SK-N-MC (cell line): Measurements from ENCODE around the gene FZD2.
"Not testable (repeated sequence)": the region's sequence is repeated elsewhere in the genome, so short reads cannot be mapped to it uniquely, and the experiment has no call there.

Experiments
- DNase-seq: peaks from one replicate; pipeline ENCODE4 v3.0.0-alpha.2; 2011; ENCODE audit warnings: low read depth, low spot score
- H3K27ac ChIP-seq: fragments of 200-600 bp; sonication (generic); 2 replicates; pipeline ENCODE4 v1.5.1; 2016; ENCODE audit warnings: mixed run types
- H3K36me3 ChIP-seq: fragments of 200-600 bp; sonication (generic); 2 replicates; pipeline ENCODE4 v1.6.1; 2017; ENCODE audit warnings: antibody characterized with exemption, low read length, mixed read lengths; ENCODE audit not compliant: insufficient read depth
- H3K4me3 ChIP-seq: fragments of 200-600 bp; sonication (generic); 2 replicates; pipeline ENCODE4 v1.5.1; 2016
- H3K9ac ChIP-seq: fragments of 200-600 bp; sonication (generic); 2 replicates; pipeline ENCODE4 v1.8.0; 2017; ENCODE audit warnings: mixed run types, mixed read lengths; ENCODE audit not compliant: insufficient read length
- H3K9me3 ChIP-seq: fragments of 200-600 bp; sonication (generic); 2 replicates; pipeline ENCODE4 v1.6.1; 2017; ENCODE audit warnings: low read depth, mild to moderate bottlenecking, antibody characterized with exemption, low read length, moderate library complexity, mixed read lengths
- EZH2 ChIP-seq: fragments of 200-600 bp; sonication (generic); IDR thresholded peaks from one replicate; pipeline ENCODE4 v1.6.1; 2017; ENCODE audit warnings: antibody characterized with exemption
- FOXP2 ChIP-seq: optimal IDR thresholded peaks from 2 replicates; pipeline ENCODE3; 2011; ENCODE audit warnings: mild to moderate bottlenecking, moderate library complexity; ENCODE audit not compliant: insufficient read depth; ENCODE audit errors: extremely low read length, control extremely low read depth
- POLR2AphosphoS5 ChIP-seq: IDR thresholded peaks from 2 replicates; pipeline ENCODE4 v1.6.1; 2012; ENCODE audit warnings: mild to moderate bottlenecking, low read depth, low read length, borderline replicate concordance

The FZD2 gene

DNA sequence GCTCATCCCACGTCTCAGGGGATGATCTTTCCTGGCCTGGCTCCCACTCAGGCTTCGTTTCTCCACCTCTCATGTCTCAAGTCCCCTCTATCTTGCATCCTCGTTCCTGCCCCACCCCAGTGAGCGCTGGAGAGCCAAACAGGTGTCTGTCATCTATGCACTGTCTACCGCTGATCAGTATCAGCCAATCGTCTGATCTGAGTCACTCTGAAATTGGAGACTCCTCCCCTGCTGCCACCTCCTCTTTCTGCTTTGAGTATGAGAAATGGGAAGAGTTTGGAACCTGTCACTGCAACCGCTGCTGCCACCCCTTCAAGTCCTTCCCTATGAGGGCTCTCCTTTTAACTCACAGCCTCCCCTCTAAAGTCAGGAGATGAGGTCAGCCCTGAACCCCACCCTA is 28.0 kb downstream of the FZD2 start:
- H3K9me3 ChIP-seq, result no peaks in the 10 kb centered on the region

DNA sequence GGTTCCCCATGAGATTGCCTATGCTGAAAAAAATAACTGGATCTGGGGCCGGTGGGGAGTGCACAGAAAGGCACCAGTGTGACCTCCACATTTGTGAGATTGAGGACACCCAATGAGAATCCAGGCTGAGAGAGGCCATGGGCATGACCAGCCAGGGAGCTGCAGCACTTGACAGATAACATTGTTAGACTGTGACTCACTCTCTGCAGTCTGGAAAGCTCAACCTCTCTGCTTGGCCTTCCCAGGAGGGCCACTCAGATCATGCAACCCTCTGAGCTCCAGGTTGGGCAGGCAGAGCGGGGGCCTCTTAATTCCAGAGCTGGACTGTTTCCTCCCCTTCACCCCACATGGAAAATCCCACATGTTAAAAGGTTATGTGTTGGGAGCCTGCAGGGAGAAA is 30.1 kb downstream of the FZD2 start:
- Histone ChIP-seq H3K9ac (no peak overlapping the region), H3K27ac (no peak overlapping the region), H3K9me3 (no peaks in the 10 kb centered on the region), H3K4me3 (no peak overlapping the region), H3K36me3 (no peaks in the 10 kb centered on the region)
- no peak for DNase-seq
- TF ChIP-seq EZH2 (no peak), POLR2AphosphoS5 (no peak), FOXP2 (no peak)

More for the DNA sequence above, 28.0 kb downstream of the FZD2 start:
- H3K36me3 ChIP-seq, result no peaks in the 10 kb centered on the region
- no peak overlapping the region for H3K27ac ChIP-seq
- no peak overlapping the region for H3K4me3 ChIP-seq
- TF ChIP-seq FOXP2 (no peak), EZH2 (no peak), POLR2AphosphoS5 (no peak)
- H3K9ac ChIP-seq, result no peak overlapping the region
- no peak for DNase-seq

DNA sequence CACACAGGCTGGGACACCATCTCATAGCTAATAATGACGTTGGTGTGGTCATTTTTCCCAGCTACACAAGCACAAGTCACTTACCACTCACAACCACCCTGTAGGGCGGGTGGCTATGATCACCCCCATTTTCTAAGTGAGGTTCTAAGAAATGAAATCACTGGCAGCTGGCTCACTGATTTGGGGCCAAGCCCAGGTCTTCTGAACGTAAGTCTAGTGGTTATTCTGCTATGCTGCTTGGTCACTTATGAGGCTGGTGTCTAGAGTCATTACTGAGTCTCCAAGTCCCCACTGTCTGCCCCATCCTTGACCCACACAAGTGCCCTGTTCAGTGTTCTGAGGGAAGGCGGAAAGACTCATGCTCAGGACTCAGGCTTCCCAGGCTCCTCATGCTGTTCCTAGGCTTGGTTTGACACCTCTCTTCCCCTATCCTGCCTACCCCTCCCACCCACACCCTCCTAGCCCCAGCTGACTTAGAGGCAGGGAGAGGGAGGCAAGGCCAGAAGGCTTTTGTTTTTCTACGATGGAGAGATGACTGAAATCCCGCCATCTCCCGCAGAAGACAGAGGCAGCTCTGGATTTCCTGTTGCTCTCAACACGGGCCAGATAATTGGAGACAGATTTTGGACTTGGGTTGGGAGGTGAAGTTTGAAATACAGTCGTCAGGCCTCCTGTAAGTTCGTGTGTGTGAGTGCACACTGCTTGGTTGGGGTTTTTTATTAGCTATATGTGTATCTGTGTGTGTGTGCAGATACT is 32.2 kb downstream of the FZD2 start:
- Histone ChIP-seq H3K27ac (no peak overlapping the region), H3K36me3 (no peaks in the 10 kb centered on the region), H3K4me3 (no peak overlapping the region), H3K9me3 (no peaks in the 10 kb centered on the region), H3K9ac (no peak overlapping the region)
- TF ChIP-seq EZH2 (no peak), POLR2AphosphoS5 (no peak), FOXP2 (no peak)
- no peak for DNase-seq

DNA sequence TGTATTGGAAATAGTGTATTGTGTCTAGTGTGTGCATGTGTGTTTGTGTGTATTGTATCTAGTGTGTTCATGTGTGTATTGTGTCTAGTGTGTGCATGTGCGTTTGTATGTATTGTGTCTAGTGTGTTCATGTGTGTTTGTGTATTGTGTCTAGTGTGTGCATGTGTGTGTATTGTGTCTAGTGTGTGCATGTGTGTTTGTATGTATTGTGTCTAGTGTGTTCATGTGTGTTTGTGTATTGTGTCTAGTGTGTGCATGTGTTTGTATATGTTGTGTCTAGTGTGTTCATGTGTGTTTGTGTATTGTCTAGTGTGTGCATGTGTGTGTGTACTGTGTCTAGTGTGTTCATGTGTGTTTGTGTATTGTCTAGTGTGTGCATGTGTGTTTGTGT is 32.8 kb downstream of the FZD2 start:
- not testable (repeated sequence) for H3K36me3 ChIP-seq, H3K4me3 ChIP-seq, DNase-seq, H3K9ac ChIP-seq, H3K27ac ChIP-seq, H3K9me3 ChIP-seq

DNA sequence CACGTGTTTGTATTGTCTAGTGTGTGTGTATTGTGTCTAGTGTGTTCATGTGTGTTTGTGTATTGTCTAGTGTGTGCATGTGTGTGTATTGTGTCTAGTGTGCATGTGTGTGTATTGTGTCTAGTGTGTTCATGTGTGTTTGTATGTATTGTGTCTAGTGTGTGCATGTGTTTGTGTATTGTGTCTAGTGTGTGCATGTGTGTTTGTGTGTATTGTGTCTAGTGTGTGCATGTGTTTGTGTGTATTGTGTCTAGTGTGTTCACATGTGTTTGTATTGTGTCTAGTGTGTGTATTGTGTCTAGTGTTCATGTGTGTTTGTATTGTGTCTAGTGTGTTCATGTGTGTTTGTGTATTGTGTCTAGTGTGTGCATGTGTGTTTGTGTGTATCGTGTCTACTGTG is 33.5 kb downstream of the FZD2 start:
- H3K9ac ChIP-seq, H3K4me3 ChIP-seq, H3K36me3 ChIP-seq, DNase-seq, H3K9me3 ChIP-seq, H3K27ac ChIP-seq: not testable (repeated sequence)

DNA sequence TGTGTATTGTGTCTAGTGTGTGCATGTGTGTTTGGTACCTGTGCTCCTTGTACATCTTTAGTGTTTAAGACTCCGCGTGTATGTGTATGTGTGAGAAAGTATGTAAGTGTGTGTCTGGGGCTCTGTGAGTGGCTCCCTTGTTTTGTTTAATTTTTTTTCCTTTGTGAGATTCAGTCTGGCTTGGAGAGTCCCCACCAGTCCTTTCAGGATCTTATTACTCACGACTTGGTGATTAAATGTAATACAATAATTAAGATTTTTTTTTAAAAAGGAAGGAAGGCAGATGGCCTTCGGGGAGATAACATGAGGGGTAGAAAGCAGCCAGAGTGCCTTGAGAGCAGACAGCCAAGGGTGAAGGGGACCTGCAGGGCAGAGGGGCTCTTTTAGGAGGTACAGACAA is 33.9 kb downstream of the FZD2 start:
- Histone ChIP-seq H3K36me3 (no peaks in the 10 kb centered on the region), H3K27ac (peak overlapping the region; percentile 37; the same call in 1 of the 2 replicates), H3K9me3 (no peaks in the 10 kb centered on the region), H3K4me3 (no peak overlapping the region), H3K9ac (no peak overlapping the region)
- DNase-seq, result no peak
- TF ChIP-seq EZH2 (no peak), POLR2AphosphoS5 (no peak), FOXP2 (no peak)

DNA sequence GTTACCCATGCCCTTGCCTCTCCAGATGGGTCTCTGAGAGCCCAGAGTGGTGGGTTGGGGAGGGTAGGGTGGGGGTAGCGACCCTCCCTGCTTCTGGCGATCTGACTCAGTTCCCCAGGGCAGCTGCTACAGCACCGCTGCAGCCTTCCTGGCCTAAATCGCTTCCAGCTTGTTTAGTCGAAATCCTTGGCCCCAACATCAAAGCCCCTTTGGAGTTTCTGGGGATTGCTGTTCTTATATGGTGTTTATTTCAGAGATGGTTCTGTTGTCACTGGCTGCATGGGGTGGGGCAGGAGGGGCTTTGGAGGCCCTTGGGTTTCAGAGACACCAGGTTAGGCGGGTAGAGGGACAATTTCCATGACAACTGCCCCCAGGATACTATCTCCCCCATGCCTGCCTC is 35.9 kb downstream of the FZD2 start:
- TF ChIP-seq FOXP2 (no peak), POLR2AphosphoS5 (no peak), EZH2 (no peak)
- DNase-seq, result no peak
- Histone ChIP-seq H3K9me3 (no peaks in the 10 kb centered on the region), H3K27ac (no peak overlapping the region), H3K4me3 (no peak overlapping the region), H3K36me3 (no peaks in the 10 kb centered on the region), H3K9ac (no peak overlapping the region)

DNA sequence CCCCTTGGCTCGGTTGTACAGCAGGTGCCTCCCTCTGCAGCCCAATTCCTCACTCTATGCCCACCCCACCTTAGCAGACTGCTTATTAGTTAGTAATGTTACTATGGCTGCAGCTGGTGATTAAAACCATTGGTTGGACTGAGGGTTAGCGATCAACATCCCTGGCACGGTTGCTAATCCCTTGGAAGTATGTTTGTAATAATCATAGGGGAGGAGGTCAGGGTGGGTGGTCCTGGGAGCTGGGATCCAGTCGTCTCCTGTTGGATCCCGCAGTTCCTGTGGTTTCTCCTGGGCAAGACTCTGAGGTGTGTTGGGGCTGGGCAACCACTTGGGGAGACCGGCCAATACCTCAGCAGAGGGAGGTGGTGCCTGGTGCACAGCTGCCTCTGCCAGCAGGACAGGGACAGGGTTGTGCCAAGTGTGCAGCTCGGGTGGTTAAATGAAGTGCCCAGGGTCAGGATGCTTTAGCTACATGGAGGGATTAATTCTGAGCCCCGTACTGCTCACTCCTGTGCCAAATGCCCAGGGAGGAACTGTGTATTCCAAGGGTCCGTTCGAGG is 38.0 kb downstream of the FZD2 start:
- H3K9me3 ChIP-seq, result no peaks in the 10 kb centered on the region
- no peaks in the 10 kb centered on the region for H3K36me3 ChIP-seq
- TF ChIP-seq EZH2 (no peak), POLR2AphosphoS5 (no peak)
- no peak overlapping the region for H3K9ac ChIP-seq
- H3K27ac ChIP-seq, result no peak overlapping the region
- no peak for DNase-seq
- H3K4me3 ChIP-seq, result no peak overlapping the region

DNA sequence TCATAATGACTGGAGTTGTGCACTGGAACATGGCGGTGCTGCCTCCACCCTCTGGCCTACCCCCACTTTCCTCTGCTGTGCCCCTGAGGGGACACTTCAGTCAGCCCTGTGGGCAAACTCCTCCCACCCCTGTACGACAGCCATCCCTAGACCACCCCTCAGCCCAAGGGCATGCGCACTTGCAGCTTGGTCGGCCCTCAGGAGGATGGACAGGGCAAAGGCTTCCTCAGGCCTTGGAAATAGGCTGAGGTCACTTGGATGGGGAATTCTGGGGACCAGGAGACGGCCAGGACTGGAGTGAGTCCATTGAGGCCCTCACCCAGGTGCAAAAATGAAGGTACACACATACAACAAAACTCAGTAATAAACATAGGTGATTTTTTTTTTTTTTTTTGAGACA is 41.0 kb downstream of the FZD2 start:
- Histone ChIP-seq H3K9me3 (no peaks in the 10 kb centered on the region), H3K9ac (no peak overlapping the region), H3K36me3 (no peaks in the 10 kb centered on the region), H3K27ac (no peak overlapping the region), H3K4me3 (no peak overlapping the region)
- TF ChIP-seq POLR2AphosphoS5 (no peak), EZH2 (no peak), FOXP2 (no peak)
- DNase-seq, result no peak
